Panc1 (cell line): Measurements from ENCODE around the gene TNFRSF14. TPM values are rescaled to one million over a fixed set of nuclear protein-coding genes. Genes with fewer than 3 reads are reported as not detected.
"Not testable (repeated sequence)": the region's sequence is repeated elsewhere in the genome, so short reads cannot be mapped to it uniquely, and the experiment has no call there.

Experiments used
- ATAC-seq: fragments of 200-7000 bp; cut with Tn5 transposase; 2 replicates; pipeline ENCODE4 v1.9.1; 2020; ENCODE audit warnings: mild to moderate bottlenecking, moderate library complexity
- BruUV-seq: library from RNA; stranded (reverse); fragments of 400-500 nt; replicated peaks from 2 replicates; lab custom pipeline; 2021; lab: Mats Ljungman, UMichigan
- CTCF ChIA-PET: fragments of 300-600 bp; sonication (Branson Sonifier 250); formaldehyde crosslinking; loops from one replicate; lab custom pipeline; 2022; ENCODE audit warnings: antibody characterized with exemption; lab: Charles Lee
- POLR2A ChIA-PET: fragments of 300-600 bp; sonication (Branson Sonifier 250); formaldehyde crosslinking; loops from one replicate; lab custom pipeline; 2022; ENCODE audit warnings: antibody characterized with exemption; lab: Charles Lee
- DNase-seq: peaks from one replicate; pipeline ENCODE4 v3.0.0-alpha.2; 2010; ENCODE audit warnings: low read depth, low spot score
- H3K27ac ChIP-seq: 2 replicates; pipeline ENCODE4 v1.5.1; 2011; ENCODE audit warnings: mild to moderate bottlenecking, low read length, inconsistent platforms
- H3K27me3 ChIP-seq: fragments of 200-500 bp; sonication (Bioruptor generic); 2 replicates; pipeline ENCODE4 v1.6.0; 2014; ENCODE audit warnings: low read length, inconsistent platforms; ENCODE audit not compliant: control insufficient read depth, insufficient read depth
- H3K36me3 ChIP-seq: fragments of 200-500 bp; sonication (Bioruptor generic); 2 replicates; pipeline ENCODE4 v1.5.1; 2014; ENCODE audit warnings: inconsistent platforms, mild to moderate bottlenecking, low read length, moderate library complexity; ENCODE audit not compliant: control insufficient read depth, insufficient read depth
- H3K4me1 ChIP-seq: 2 replicates; pipeline ENCODE4 v1.5.1; 2011; ENCODE audit warnings: inconsistent platforms, mild to moderate bottlenecking, low read length, moderate library complexity; ENCODE audit not compliant: control insufficient read depth, insufficient read depth
- H3K4me3 ChIP-seq, 2 experiments: 2 replicates each; pipeline ENCODE4 v1.5.1; 2011 to 2012; ENCODE audit warnings: low read depth in 2 of 2, low read length in 2 of 2, mild to moderate bottlenecking in 2 of 2, inconsistent platforms in 1 of 2, moderate library complexity in 1 of 2
- H3K9me3 ChIP-seq: fragments of 200-500 bp; sonication (Bioruptor generic); 2 replicates; pipeline ENCODE4 v1.5.1; 2014; ENCODE audit warnings: low read depth, mild to moderate bottlenecking, inconsistent platforms, low read length, moderate library complexity; ENCODE audit not compliant: control insufficient read depth, insufficient read depth
- POLR2AphosphoS5 ChIP-seq: IDR thresholded peaks from 2 replicates; pipeline ENCODE4 v1.6.1; 2012; ENCODE audit warnings: mild to moderate bottlenecking, low read depth, low read length, moderate library complexity
- SIN3A ChIP-seq: IDR thresholded peaks from 2 replicates; pipeline ENCODE4 v1.6.1; 2012; ENCODE audit warnings: low read depth, mild to moderate bottlenecking, low read length, moderate library complexity, borderline replicate concordance; ENCODE audit not compliant: insufficient read depth
- TCF7L2 ChIP-seq: IDR thresholded peaks from 2 replicates; pipeline ENCODE4 v1.6.1; 2011; ENCODE audit warnings: mild to moderate bottlenecking, low read depth, low read length, inconsistent platforms
- in situ Hi-C: cut with HindIII; loops from 2 replicates; pipeline ENCODE4 v1.10.0; 2016; ENCODE audit warnings: low sequenced_read_pairs, low pct_unique_long_range_greater_than_20kb
- intact Hi-C: fragments of 100-400 bp; cut with micrococcal nuclease; formaldehyde crosslinking; loops from one replicate; pipeline ENCODE4 v1.10.0; 2022; ENCODE audit not compliant: unreplicated experiment
- total RNA-seq: library from RNA; stranded (reverse); gene quantifications from one replicate; pipeline ENCODE4 v1.2.1, GENCODE V29; 2021; ENCODE audit not compliant: unreplicated experiment
- TF ChIP-seq, protein P1 (sequence below): fragments of 450-650 bp; IDR thresholded peaks from 2 replicates; pipeline ENCODE4 v1.5.1; 2017; ENCODE audit warnings: mild to moderate bottlenecking
- TF ChIP-seq, protein P2 (sequence below), 2 experiments: IDR thresholded peaks; 2 replicates each; pipeline ENCODE4 v1.6.1; 2011 to 2012; ENCODE audit warnings: low read depth in 2 of 2, control low read depth in 1 of 2, low read length in 1 of 2, mild to moderate bottlenecking in 1 of 2, moderate library complexity in 1 of 2; ENCODE audit not compliant: insufficient read depth in 1 of 2

TNFRSF14 gene
- total RNA-seq, 1 experiment from 2014 or later = 20.1 TPM

DNA sequence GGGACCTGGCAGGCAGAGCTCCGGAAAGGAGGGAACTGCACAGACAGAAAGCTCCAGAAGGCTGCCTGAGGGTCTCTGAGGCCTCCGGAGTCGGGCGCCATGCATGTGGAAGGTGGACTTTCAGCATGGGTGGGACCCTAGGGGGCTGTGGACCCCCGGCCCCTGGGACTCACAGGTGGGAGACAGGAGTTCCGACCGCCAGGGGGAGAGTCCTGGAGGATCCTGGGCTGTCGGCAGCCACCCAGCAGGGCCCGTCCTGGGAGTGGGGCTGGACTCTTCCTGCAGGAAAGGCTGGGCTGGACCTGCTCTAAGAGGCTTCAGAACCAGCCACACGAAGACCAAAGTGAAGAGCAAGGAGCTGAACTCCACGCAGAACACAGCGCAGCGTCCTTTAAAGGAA is 13.5 kb downstream of the TNFRSF14 start:
- H3K4me3 ChIP-seq, H3K4me1 ChIP-seq, H3K36me3 ChIP-seq, BruUV-seq, H3K27me3 ChIP-seq, H3K9me3 ChIP-seq, in situ Hi-C loops, H3K27ac ChIP-seq, CTCF ChIA-PET, DNase-seq, intact Hi-C loops, POLR2A ChIA-PET, ATAC-seq: not testable (repeated sequence)

DNA sequence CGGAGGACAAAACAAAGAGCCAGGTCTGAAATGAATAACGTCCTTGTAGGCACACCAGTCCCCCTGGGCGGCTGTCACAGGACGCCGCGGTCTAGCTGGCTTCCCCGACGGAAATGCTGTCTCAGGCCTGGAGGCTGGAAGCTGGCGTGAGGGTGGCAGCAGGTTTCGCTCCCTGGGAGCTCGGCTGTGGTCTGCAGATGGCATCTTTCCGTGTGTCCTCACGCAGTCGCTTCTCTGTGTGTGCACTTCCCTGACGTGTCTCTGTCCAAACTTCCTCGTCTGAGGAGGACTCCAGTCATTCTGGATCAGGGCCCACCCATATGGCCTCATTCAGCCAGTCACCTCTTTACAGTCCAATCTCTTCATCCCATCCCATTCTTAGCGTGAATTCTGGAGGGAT is 14.2 kb downstream of the TNFRSF14 start:
- CTCF ChIA-PET = interaction anchor here (0.6 kb wide), 1 partner anchor 16 kb away, joined by 3 read pairs; no protein-coding TSS in a partner anchor

DNA sequence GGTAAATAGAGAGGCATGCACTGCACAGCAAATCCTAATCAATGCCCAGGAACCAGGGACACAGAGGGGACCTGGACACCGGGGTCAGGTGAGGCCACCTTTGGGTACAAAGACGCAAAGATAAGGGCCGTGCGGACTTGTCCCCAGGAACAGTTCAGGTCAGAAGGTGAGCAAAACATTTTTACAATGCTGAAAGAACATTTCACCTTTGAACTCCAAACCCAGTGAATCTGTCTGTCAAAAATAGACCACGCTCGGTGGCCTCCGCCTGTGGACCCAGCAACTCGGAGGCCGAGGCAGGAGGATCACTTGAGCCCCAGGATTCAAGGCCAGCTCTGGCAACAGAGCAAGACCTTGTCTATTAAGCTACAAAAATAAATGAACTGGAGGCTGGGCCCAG is 15.2 kb downstream of the TNFRSF14 start:
- no peaks in the 10 kb centered on the region for H3K27me3 ChIP-seq
- TF ChIP-seq, protein P1, sequence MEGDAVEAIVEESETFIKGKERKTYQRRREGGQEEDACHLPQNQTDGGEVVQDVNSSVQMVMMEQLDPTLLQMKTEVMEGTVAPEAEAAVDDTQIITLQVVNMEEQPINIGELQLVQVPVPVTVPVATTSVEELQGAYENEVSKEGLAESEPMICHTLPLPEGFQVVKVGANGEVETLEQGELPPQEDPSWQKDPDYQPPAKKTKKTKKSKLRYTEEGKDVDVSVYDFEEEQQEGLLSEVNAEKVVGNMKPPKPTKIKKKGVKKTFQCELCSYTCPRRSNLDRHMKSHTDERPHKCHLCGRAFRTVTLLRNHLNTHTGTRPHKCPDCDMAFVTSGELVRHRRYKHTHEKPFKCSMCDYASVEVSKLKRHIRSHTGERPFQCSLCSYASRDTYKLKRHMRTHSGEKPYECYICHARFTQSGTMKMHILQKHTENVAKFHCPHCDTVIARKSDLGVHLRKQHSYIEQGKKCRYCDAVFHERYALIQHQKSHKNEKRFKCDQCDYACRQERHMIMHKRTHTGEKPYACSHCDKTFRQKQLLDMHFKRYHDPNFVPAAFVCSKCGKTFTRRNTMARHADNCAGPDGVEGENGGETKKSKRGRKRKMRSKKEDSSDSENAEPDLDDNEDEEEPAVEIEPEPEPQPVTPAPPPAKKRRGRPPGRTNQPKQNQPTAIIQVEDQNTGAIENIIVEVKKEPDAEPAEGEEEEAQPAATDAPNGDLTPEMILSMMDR = no peak
- TF ChIP-seq SIN3A (no peak), TCF7L2 (no peak), POLR2AphosphoS5 (no peak)
- TF ChIP-seq, protein P2, sequence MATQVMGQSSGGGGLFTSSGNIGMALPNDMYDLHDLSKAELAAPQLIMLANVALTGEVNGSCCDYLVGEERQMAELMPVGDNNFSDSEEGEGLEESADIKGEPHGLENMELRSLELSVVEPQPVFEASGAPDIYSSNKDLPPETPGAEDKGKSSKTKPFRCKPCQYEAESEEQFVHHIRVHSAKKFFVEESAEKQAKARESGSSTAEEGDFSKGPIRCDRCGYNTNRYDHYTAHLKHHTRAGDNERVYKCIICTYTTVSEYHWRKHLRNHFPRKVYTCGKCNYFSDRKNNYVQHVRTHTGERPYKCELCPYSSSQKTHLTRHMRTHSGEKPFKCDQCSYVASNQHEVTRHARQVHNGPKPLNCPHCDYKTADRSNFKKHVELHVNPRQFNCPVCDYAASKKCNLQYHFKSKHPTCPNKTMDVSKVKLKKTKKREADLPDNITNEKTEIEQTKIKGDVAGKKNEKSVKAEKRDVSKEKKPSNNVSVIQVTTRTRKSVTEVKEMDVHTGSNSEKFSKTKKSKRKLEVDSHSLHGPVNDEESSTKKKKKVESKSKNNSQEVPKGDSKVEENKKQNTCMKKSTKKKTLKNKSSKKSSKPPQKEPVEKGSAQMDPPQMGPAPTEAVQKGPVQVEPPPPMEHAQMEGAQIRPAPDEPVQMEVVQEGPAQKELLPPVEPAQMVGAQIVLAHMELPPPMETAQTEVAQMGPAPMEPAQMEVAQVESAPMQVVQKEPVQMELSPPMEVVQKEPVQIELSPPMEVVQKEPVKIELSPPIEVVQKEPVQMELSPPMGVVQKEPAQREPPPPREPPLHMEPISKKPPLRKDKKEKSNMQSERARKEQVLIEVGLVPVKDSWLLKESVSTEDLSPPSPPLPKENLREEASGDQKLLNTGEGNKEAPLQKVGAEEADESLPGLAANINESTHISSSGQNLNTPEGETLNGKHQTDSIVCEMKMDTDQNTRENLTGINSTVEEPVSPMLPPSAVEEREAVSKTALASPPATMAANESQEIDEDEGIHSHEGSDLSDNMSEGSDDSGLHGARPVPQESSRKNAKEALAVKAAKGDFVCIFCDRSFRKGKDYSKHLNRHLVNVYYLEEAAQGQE (IDR thresholded peaks at IDR 0.05; ENCODE audit: insufficient read depth in 1 of 2, low read depth in 2 of 2, low read length in 1 of 2) = no peak
- intact Hi-C loops = no loop called here
- ATAC-seq (no peak), DNase-seq (no peak)
- H3K9me3 ChIP-seq = peaks cover 10% of the 10 kb centered on the region; the same call in 1 of the 2 replicates
- no peaks in the 10 kb centered on the region for H3K36me3 ChIP-seq
- no peak overlapping the region for H3K4me3 ChIP-seq
- in situ Hi-C loops = no loop called here
- no peak overlapping the region for H3K27ac ChIP-seq
- ChIA-PET CTCF (interaction anchor here (0.6 kb wide), 1 partner anchor 121 kb away, joined by 3 read pairs; no protein-coding TSS in a partner anchor), POLR2A (no interaction called here)
- BruUV-seq = no TSS peak
- H3K4me1 ChIP-seq = no peaks in the 10 kb centered on the region

More for the DNA sequence above, 14.2 kb downstream of the TNFRSF14 start:
- no peak overlapping the region for H3K4me3 ChIP-seq
- no peaks in the 10 kb centered on the region for H3K27me3 ChIP-seq
- intact Hi-C loops (no loop called here), in situ Hi-C loops (no loop called here)
- POLR2A ChIA-PET = no interaction called here
- no peak for DNase-seq
- H3K36me3 ChIP-seq = no peaks in the 10 kb centered on the region
- no peak for ATAC-seq
- peaks cover 10% of the 10 kb centered on the region; the same call in 1 of the 2 replicates for H3K9me3 ChIP-seq
- no peak overlapping the region for H3K27ac ChIP-seq
- no peaks in the 10 kb centered on the region for H3K4me1 ChIP-seq
- no TSS peak for BruUV-seq
- TF ChIP-seq, protein P2 (IDR thresholded peaks at IDR 0.05; ENCODE audit: insufficient read depth in 1 of 2, low read depth in 2 of 2, low read length in 1 of 2) = no peak
- TF ChIP-seq TCF7L2 (no peak), POLR2AphosphoS5 (no peak), SIN3A (no peak)
- TF ChIP-seq, protein P1 = no peak
